GM12874 (cell line): ENCODE results near the gene PARP9.

Experiments used
- CTCF ChIP-seq: IDR thresholded peaks from 2 replicates; pipeline ENCODE4 v1.5.1; 2011; ENCODE audit warnings: low read depth, mild to moderate bottlenecking, control low read depth, low read length, moderate library complexity; ENCODE audit not compliant: insufficient read depth

PARP9 gene

DNA sequence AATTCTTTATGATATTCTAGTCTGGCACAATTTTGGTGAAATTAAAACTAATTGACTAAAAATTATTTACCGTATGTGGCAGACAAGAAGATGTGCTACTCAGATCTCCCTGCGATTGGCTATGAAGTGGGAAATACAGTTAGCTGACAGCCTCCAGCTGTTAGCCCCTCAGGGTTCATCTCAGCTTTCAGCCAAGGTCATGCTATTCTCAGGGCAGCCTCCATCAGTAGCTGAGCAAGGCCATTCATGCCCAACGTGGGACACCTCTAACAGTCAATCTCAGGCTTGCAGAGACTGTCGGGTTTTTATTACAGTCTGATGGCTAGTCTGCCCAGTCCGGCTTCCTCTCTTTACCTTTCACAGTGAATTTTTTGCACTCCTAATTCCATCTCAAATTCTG lies 6.7 kb downstream of the PARP9 start:
- TF ChIP-seq CTCF, result no peak

DNA sequence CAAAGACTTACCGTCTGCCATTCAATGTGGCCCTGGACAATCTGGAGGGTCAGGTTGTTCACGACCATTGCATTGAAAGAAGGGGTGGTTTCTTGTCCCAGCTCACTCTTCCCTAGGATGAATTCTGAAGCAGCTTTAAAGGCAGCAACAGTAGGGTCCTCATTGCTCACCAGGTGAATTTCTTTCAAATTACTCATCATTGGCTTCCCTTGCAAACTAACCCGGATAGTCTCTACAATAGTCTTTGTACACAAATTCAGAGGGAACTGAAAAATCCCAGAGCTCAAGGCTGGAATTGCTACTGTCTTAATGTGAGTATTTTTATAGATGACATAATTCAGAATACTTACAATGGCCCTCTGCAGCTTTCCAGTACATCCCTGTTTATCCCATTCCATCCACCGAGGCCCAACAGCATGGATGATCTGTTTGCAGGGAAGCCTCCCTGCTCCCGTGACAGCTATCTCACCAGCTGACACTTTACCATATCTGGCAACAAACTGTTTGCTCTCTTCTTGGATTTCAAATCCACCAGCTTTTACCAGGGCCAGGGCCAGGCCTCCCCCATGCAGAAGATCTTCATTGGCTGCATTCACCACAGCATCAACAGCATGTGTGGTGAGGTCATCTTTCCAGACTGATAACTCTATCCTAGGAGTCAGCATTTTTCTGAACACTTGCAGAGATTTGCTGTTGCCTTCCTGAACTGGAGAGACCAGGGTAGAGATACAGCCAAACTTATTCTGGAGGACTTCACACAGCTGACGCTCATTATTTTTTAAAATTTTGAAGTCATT lies 8.6 kb downstream of the PARP9 start:
- TF ChIP-seq CTCF, result no peak

DNA sequence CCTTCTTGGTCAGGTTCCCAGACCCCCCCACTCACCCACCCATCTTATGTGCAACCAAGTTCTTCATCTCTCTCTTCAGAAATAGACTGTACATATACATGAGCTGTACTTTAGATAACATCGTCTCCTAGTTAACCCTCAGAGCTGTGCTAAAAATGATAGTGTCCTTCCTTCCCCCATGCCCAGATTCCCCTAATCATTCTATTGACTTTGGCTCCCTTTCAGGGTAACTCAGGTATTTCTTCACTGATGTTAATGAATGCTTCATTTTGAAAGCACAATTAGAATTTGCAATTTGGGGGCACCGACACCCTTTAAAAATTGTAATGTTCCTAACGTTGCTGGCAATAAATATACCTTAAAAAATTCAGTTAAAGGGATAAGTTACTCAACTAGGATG lies 10.9 kb downstream of the PARP9 start:
- no peak for TF ChIP-seq CTCF

GRCh38 chr3:122548619-122549018 lies 15.5 kb downstream of the PARP9 start:
- no peak for TF ChIP-seq CTCF

DNA sequence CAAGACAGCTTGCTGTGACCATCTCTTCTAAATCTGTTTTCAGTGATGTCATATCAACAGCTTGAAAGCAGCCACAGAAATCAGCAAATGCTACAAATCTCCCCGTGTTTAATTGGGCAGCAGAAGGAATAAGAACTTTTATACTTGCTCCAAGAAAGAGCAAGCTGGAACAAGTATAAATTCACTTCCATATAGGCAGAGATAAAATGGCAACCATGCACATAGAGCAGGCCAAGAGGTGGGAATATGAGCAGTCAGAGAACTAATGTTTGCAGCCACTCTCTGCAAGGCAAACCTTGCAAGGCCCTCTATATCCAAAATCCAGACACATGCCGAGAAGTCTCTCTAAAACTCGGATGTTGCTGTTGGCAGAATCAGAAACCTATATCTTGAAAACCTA lies 16.0 kb downstream of the PARP9 start:
- TF ChIP-seq CTCF, result no peak

- no peak for TF ChIP-seq CTCF
Measured at GRCh38 chr3:122546151-122546550, 17.9 kb downstream of the PARP9 start.

GRCh38 chr3:122538956-122539490 lies 25.1 kb downstream of the PARP9 start:
- TF ChIP-seq CTCF, result no peak

DNA sequence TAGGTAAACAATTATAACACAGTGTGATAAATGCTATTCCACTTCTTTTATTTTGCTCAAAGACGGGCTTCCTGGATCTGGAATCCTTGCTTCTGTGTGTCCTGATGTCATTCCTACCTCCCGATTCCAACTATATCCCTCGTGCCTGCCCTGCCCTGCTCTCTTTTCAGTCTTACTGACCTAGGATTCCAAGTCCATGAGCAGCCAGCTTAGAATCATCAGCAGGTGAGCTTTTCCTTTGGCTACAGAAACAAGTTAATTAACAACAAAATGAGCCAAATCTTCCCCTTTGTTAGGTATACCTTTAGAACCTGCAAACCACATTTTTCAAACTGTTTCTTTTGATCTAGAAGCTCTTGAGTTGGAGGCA lies 27.5 kb downstream of the PARP9 start:
- no peak for TF ChIP-seq CTCF
